Measurements from ENCODE around the gene MBP.

Gene MBP

DNA sequence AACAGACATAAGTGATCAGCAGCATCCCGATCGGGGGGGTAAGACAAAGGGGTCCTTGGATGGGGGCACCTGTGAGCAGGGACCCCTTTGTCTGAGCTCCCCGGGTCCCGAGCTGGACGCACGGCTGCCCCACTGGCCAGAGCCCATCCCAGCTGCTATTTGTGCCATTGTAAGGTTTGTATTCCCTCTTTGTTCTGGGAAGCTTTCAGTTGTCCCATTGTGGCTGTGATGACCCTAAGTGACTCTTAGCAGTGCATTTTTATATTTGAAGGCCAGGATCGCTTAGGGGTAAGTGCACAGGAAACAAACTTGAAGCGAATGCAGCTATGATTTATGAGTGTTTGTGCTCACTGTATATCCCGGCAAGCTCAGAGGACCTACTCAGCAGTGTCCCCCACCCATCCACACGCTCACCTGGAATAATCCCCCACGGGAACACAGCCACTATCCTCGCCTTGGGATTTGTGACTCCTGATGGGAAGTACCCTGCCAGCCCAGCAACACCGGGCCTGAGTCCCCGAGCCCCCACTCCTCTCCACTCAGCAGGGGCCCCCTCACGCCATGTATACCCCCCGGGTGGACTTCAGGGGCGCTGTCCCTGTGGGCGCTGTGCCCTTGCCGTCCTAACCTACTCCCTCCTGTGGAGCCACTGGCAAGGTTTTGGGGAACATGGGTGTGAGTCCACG is 80.1 kb downstream of the MBP start:
- DNase-seq = peak in 24 of 51 donors; percentile 26 to 85 (median 54)

DNA sequence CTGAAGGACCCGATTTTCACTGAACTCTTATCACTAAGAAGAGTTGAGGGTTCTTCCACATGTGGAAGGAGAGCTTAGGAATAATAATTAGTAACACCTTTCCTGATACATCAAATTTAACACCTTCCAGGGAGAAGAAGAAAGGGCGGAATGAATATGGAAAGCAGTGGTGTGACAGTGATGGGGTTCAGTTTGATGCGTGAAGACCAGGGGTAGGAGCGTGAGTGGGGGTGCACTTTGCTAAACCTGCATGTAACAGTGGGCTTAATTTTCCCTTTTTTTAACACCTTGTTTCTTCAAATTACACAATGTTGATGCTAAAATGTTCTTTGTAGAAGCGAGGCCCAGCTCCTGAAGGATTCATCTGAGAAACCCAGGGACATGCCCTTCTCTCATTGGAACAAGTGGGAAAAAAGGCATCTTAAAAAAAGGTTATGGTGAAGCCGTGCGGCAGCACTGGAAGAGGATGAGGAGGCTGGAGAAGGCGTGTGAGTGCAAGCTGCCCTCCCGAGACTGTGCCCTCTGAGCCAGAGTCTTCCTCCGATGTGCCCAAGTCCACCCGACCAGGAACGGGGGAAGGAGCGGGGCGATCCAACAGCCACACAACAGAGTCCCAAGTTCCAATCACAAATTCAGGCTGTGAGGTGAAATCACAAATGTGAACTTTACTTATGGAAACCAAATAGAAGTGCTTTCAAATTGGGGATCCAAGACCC is 80.8 kb downstream of the MBP start:
- no peak for DNase-seq

DNA sequence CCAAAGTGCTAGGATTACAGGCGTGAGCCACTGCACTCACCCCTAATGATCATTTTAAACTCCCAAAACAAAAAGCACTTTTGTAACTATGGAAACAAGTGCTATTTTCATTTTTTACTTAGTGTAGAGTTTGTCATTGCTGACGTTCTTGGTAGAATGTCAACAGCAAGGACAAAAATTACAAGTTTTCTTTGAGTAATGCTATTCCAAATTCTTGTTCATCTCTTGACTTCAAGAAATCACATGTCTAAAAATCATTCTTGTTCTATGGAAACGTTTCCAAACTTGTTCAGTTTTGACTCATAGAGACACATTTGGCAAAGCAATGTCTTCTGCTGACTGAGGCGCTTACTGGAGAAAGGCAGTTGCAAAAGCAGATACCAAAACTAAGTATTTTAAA is 82.6 kb downstream of the MBP start:
- no peak for DNase-seq

DNA sequence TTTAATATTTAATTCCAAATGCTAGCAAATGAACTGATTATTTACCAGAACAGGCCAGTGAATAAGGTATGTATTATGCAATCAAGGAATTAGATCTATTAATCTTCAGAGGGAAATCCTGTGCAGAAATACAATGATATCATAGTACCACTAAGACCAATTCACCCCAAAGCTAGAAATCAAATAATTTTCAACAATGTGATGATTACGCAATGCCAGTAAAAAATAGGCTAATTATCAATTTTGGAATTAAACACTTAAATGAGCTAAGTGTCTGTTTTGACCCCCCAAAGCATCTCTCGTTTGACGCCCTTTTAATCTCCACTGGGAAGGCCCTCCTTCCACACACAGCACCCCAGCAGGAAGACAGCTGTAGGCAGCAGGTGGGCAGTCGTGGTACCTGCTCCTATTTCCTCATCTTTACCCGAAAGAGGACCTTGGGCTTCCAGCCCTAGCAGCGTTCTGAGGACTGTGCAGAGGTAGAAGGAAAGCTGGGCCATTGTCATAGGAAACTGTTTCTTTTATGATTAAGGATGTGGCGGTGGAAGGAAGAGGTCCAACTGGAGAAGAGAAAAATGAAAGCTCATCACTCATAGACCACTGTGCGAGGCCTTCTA is 84.7 kb downstream of the MBP start:
- no peak for DNase-seq

DNA sequence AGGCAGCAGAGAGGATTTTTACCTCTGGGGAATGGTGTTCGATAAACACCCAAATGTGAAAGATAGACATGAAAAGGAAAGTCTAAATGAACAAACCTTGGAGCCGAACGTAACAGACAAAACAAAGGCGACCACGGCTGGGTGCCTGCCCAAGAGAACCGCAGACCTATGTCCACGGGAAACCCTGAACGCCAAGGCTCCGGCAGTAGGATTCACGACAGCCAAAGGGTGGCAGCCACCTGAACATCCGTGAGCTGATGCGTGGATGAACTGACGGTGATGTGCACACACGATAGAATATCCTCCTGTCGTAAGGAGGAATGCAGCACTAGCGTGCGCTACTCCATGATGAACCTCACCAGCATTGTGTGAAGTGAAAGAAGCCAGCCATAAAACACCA is 85.6 kb downstream of the MBP start:
- DNase-seq = no peak

DNA sequence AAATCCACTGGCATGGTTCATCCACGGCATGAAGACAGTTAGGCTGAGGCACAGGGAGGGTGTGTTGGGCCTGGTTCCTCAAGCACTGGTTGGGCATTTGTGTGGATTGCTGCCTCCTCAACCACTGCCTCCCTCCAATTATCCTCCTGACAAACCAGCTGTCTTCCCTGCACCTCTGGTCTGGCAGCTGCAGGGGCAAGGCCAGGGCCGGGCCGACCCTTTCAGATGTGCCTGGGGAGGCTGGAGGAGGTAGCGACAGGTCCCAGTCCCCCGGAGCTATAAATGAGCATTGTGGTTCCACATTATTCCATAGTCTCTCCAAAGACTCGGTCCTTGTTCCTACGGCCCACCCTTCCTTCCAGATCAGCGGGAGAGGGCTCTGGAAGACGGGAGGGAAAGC is 86.2 kb downstream of the MBP start:
- peak in 2 of 51 donors; percentile 24 to 34 for DNase-seq

DNA sequence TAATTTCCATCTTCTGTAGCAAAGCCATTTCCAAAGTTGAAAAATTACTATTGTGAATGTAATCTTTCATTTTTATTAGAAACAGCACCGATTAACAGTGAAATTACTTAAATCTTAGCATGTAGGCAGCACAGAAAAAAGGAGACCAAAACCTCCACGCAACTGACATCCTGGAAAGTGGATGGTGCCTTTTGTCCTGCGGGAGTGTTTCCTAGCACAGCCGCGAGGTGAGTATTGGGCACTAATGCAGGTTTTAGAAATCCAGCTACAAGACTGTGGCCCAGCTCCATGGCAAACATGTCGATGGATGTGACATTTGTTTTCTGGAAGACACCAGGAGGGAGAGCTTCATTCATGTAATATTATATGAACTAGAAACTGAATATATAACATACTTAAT is 86.9 kb downstream of the MBP start:
- DNase-seq = no peak

DNA sequence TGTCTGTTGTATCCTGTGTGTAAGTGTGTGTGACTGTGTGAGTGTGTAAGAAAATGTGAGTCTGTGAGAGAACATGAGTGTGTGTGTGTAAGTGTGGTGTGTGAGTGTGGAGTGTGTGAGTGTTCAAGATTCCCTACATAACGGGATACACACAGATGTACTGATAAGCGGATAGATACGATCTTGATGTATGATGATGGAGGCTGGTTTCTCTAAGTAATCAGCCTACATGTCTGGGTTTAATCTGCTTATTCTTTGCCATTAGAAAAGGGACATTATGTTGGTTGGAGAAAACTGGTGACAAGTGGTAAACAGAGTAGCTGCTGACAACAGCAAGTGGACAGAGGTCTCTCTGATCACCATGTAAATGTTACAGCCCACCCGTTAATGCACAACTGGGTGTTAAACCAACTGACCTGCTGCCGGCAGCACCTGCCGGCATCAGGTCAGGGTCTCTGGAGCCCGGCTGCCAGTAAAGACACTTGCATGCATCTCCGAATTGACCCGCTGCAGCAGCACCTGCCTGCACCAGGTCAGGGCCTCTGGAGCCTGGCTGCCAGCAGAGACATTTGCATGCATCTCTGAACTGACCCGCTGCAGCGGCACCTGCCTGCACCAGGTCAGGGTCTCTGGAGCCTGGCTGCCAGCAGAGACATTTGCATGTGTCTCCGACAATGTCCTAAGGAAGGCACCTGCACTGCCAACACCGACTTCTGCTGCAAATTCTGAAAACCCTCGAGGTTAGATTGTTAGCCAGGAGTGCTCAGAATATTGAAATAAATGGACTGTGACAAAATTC is 87.5 kb downstream of the MBP start:
- no peak for DNase-seq

DNA sequence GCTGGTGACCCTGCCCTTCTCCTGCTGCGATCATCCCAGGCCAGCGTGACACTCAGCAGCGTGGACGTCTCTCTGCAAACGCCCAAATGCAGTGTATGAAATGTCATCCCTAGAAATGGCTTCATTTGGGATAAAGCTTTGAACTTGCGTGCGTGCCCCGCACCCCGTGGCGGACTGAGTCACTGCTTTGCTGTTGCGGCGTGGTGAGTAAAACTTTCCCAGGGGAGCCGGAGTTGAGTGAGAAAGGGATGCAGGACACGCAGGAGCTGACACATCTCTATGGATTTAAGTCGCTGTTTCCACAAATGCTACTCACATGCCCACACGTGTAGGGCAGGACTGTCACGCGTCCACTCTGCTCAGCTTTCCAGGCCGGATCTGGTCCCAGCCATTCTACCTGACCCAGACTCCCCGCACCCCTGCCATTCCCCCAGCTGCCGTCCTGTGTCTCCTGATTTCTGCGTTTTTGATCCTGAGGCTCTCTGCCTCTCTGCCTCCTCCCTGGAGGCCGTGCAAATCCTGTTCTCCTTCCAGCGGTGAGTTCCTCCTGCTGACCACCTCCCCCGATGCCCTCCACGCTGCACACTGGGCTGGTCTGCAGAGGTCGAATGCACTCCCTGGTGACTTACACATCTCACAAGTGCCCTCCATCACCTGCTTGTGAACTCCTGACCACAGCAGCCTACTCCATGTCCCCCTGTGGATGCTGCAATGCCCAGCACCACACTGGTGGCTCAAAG is 88.9 kb downstream of the MBP start:
- DNase-seq = no peak

DNA sequence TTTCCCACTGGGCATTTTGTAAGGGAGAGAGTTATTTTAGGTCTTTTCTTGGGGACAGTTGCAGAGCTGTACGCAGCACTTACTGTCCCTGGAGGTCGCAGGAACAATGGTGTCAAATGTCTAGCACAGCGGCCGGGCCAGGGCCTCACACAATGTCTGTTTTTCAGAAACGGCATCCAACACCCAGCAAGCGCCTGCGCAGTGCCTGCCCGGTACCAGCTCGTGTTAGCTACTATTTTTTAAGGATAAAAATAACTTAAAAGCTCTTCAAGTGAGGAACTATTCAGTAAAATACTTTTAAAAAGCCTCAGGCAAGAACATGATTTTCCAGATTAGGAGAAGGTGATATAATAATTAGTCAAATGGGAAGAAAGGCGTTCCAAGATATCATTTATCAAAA is 90.0 kb downstream of the MBP start:
- peak in 36 of 51 donors; percentile 35 to 87 (median 70) for DNase-seq

DNA sequence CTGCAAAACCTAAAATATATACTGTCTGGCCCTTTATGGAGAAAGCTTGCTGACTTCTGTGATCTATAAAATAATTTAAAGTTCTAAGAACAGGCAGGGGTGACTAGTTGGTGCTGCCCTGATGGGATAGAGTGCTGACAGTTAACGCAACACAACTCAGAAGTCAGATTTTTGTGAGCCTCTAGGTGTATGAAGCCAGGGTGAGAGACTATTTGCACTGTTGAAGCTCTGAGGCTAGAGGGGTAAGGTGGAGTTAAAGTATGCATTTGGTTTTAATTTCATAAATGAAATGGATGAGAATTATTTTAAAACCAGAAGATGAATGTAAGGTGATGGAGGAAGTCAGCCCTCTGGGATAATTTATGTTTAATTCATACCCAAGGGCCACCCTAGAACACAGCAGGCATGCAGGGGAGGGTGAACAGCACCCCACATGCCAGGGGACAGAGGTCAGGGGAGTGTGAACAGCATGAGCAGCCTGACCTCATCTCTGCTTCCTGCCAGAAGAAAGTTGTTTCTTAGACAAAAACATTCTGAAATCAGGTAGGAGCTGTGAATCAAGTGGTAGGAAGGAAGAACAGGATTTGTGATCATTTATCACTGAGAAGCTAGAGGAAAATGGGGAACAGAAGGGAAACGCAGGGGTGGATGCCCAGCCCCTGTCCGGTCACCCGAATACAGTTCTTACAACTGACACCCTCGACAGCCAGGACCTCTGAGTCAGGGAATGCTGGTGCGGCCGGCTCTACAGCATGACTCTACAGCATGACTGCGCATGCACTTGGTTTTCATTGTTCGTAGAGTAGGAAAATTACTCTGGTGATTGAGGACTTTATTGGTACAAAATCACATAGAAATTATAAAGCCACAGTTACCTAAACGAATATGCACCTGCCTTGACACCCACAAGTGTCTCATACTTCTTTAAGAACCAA is 93.1 kb downstream of the MBP start:
- peak in 19 of 51 donors; percentile 35 to 67 (median 56) for DNase-seq

DNA sequence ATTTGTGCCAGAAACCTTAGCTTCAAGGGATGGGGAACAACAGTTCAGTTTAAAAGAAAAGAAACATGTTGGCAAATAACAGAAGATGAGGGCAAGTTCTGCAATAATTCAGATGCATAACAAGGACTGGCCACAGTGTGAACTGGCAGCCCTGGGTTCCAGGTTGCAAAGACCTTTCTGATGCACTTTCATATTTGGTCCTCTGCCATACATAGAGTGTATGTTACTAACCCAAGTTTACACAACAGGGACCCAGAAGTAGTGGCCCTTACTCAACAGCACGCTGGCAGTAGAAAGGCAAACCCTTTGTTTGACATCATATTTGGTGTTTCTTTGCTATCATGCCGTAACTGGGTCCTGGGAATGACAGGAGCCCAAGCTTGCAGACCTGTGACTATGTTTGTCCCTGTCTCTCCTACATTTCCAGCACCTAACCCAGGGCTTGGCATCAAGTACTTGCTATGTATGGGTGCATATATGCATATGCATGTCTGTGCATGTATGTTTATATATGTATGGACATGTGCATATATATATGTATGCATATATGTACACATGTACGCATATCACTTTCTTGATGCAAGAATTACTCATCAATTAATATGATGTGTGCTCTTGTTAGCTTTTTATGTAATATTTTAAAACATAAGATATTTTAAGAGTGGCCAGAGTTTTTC is 94.3 kb downstream of the MBP start:
- peak in 1 of 51 donors; percentile 49 for DNase-seq

DNA sequence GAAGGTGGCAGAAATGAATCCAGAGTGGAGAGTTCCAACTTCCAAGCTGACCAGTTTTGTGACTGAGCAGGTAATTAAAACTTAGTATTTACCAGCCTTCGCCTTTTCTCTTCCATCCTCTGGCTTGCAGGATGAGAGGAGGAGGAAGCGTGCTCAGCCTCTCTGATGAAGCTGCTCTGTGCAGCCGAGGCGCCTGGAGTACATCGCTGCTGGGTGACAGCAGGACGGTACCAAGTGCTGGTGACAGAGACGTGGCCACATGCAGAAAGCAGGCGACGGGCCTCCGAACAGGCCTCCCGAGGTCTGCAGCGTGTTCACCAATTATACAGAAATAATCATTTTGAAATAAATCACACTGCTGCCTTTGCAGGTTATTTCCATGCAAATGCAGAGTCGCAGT is 95.0 kb downstream of the MBP start:
- peak in 12 of 51 donors; percentile 30 to 70 (median 48) for DNase-seq

DNA sequence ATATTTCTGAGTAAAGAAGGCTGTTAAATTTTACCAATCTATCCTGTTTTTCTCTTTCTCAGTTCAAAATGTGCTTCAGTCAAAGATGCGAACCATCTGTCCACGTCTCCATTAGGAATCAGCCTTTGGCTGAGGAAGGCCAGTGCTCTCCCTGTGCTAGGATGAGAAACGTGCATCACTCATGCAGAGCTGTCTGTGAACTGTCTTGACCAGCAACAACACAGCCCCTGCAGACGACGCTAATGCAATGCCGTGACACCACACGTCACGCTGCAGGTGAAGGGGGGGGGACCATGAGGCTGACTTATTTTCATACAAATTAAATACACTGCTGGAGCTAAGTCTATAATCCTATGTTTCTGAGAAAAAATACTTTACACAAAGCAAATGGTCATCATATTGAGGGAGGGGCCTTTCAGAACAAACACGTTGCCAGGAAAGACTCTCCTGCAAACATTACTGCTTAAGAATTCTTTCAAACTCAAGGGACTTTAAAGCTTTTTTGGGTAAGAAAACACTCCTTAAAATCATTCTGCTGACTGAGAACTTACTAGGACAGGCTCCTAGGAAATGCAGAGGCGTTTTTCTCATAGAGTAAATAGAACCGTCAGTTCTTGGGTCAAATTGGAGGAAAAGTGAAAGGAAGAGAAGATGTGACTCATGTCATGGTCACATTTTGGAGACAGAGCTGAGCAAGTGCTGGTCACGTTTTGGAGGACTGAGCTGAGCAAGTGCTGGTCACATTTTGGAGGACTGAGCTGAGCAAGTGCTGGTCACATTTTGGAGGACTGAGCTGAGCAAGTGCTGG is 97.0 kb downstream of the MBP start:
- no peak for DNase-seq

DNA sequence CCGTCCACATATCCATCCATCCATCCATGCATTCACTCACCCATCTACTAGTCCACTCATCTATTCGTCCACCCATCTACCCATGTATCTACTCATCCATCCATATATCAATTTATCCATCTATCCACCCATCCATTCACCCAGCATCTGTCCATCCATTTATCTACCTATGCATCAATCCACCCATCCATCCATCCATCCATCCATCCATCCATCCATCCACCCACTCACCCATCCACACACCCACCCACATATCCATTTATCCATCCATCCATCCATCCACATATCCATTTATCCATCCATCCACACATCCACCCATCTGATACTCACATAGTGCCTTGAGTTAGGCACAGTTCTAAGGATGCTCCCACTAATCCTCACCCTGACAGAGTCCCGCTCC is 99.0 kb downstream of the MBP start:
- DNase-seq = no peak

DNA sequence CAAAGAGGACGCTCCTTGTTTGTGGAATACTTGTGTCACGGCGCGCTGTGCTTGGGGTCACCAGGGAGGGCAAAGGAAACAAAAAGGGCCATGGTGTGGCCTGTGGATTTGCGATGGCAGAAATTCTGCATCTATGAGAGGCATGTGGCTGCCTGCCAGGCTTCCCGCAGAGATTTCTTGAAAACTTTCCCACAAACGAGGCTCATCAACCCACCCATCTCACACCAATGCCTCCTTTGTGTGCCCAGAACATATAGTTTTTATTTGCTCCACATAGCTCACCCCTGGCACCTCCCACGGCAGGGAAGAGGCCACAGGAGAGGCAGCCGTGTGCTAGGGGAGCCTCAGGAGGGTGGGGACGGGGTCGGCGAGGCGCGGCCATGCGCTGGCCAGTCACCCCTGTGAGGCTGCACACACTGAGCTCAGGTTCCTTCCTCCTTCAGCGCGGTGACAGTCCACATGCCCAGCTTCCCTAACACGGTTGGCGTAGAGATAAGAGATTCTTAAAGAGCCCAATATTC is 100.3 kb downstream of the MBP start:
- DNase-seq = peak in 1 of 51 donors; percentile 54

DNA sequence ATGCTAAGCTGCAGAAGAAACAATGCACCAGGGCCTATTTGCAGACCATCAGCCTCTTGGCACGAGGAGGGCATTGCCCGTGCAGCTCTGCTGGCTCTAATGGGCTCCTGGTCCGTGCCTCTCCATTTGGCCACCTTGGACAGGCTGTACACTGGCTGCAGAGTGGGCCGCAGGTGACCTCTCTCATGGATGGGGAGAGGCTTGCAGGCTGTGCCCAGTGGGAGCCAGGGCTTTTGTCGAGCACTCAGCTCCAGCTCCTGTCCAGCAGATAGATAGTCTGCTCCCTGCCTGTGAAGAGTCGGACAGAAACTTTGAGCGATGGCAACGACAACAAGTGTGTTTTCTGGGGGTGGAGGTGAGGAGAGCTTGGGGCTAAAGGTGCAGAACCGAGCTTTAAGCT is 100.9 kb downstream of the MBP start:
- peak in 1 of 51 donors; percentile 56 for DNase-seq

DNA sequence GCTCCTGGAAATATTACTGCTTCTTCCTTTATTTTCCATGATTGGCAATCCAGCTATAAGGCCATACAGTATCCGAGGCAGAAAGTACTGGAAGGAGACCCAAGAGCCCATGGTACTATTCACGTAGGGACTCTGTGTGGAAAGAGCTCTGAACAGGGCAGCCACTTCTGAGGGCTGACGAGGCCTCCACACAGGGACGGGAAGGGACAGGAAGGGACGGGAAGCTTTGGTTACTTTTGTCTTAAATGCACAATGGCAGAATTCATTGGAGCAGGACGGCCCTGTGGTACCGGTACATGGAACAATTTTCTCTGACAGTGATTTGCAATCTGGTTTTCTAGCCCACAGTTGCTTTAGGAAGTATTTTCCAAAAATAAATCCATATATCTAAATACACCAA is 102.4 kb downstream of the MBP start:
- DNase-seq = peak in 1 of 51 donors; percentile 31
